NB4 (cell line): ENCODE measurements around the gene S100P.

Source experiments
- CTCF ChIP-seq: IDR thresholded peaks from one replicate; pipeline ENCODE4 v1.5.1; 2012; ENCODE audit warnings: low read depth, low read length
- MAX ChIP-seq: IDR thresholded peaks from 2 replicates; pipeline ENCODE4 v1.6.1; 2011; ENCODE audit warnings: low read depth, low read length
- MYC ChIP-seq: IDR thresholded peaks from 2 replicates; pipeline ENCODE4 v1.6.1; 2011; ENCODE audit warnings: low read depth, low read length
- POLR2A ChIP-seq: IDR thresholded peaks from 2 replicates; pipeline ENCODE4 v1.6.1; 2011; ENCODE audit warnings: mild to moderate bottlenecking; ENCODE audit not compliant: insufficient read length; ENCODE audit errors: extremely low read depth

- TF ChIP-seq CTCF (no peak), POLR2A (no peak), MYC (no peak), MAX (no peak)
Measured at GRCh38 chr4:6658209-6658595, 35.5 kb upstream of the S100P start.
